Activated CD8-positive, alpha-beta memory T cell treated with anti-CD3 and anti-CD28 coated beads, Interleukin-2, amount 50 U/mL, for 1 hour (primary cell): ENCODE results near the gene IL1A.

Source experiments
- DNase-seq: peaks from one replicate; pipeline ENCODE4 v3.0.0-alpha.2; 2020; ENCODE audit errors: extremely low read depth

IL1A gene

DNA sequence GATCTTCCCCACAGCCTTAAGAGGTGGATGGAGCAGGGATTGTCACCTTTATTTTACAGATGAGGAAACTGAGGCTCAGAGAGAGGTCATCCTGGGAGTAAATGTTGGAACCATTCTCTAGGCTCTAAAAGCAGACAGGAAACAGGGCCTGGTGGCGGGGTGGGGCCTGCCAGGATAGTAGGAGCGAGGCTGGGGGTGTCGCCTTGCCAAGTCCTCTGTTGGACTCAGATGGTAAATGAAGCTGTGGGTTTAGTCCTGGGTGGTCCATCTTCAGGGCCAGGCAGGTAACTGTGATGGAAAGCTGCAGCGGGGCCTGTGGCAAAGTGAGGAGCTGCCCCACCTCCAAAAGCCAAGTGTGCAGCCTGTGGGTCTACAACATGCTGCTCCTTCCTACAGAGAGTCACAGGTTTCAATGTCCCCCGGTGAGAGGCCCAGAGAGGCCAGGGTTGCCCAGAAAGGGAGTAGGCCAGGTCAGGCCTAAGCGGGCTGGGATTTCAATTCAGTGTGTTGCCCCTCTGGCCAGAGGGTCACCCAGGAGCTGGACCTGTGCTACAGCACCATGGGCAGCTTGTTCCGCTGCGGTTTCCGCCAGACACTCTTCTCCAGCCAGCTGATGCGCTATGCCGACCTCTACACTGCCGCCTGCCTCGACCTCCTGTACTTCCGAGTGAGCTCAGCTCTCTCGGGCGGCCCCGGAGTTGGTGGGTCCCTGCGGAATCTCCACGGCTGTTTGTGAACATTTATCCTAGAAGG is 56.8 kb downstream of the IL1A start:
- DNase-seq, result no peak

DNA sequence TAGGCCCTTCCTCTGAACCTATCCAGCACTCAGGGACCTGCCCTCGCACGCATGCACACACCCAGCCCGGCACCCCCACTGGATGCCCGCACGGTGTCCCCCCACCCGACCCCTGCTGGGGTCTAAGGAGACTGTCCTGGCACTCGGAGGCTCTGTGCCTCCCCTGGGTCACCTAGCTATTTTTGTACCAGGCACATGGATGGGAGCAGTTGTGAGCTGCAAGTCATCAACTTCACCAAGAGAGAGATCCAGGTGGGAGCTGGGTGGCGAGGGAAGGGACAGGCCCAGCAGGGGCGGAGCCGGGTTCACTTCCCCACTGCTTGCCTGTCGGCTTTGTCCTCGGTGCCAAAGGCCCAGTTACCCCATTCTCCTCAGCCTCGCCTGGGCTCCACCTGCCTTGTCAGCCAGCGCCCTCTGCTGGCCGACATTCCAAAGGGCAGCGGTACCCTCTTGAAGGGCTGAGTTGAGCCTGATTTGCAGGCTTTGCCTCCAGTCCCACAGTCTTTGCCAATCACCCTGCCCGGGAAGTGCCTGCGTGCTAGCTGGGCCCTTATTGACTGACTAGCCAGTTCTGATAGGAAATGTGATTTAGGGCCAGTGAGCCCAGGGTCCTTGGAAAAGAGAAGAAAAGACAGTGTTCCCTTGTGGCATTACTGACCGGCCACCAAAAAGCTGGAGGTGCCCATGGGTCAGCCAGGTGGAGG is 57.7 kb downstream of the IL1A start:
- DNase-seq, result peak; percentile 60

DNA sequence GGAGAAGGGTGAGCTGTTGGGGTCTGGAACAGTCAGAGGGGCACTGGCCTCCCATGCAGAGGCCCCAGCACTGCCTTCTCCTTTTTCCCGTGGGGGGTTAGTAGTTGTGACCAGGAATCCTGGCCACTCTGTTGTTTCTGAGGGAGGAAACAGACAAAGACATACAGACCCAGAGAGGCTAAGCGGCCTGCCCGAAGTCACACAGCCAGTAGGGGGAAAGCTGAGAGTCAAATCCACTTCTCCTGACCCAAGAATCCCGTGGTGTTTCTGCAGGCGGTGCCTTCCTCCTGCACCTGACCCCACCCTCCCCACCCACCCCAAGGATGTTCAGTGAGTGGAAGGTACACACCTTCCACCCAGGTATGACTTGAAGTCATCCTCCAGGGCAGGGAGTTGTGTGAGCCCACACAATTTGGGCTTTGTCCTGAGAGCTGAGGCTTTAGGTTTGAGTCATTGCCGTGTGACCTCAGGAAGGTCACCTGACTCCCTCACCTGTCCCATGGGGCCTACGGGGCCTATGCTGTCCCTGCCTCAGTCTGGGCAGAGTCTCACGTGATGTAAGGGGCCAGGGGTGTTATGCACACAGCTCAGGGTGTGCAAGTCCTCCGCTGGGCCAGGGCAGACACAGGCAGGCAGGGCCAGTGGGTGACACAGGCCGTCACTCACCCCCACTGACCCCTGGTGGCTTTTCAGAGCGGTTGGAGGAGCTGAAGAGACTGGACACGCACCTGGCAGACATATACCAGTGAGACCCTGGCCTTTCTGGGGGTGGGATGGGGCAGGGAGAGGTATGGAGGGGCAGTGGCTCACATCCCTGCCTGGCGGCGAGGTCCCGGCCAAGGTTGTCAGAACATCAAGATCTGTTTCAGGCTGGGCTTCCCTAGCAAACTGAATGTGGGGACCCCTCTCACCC is 58.5 kb downstream of the IL1A start:
- no peak for DNase-seq

DNA sequence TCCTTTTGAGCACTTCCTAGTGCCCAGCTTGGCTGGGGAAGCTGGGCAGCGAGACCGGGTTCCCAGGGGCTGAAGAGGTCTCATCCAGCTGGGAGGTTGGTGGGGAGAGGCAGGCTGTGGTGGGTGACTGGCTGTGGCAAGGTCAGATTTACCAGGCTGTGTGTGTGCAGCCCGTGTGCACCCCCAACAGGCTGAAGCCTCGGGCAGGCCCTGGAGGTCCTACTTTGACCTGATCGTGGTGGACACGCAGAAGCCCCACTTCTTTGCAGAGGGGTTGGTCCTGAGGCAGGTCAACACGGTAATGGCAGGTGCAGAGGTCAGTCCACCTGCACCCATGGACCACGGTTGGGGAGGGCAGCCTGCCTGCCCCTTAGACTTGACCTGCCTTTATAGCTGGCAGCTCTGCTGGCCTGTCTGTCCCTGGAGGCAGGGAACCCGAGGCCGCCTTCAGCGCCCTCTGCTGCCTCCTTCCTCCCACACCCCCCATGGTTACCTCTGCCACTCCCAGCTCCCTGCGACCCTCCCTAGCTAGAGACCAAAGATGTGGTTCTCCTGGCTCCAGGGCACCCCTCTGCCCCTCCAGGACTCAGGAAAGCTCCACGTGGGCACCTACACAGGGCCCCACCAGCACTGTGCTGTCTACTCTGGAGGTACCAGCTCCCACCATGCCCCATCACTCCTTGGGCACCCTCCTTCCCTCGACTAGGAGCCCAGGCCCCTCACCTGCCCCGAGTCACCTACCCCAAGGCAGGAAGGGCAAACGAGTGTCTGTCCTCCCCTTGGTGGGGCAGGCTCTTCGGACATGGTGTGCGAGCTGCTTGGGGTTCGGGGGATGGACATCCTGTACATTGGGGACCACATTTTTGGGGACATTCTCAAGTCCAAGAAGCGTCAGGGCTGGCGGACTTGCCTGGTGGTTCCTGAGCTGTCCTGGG is 59.4 kb downstream of the IL1A start:
- no peak for DNase-seq

DNA sequence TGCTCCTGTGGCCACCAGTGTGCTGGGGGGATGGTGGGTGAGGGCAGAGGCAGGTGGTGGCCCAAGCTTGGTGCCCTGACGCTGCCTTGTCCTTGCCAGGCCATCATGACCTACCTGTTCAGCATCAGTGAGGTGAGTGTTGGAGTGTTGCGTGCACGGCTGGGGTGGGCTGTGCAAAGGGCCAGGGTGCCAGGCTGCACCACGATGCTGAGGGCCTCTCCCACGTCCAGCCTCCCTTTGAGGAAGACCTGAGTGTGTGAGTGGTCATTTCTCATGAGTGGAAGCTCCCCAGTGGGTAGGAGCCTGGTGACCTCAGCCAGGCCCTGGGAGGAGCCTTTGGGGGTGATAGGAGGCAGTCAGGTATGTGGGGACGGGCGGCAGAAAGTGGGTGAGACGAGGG is 60.3 kb downstream of the IL1A start:
- DNase-seq, result no peak
